HepG2 (cell line): Measurements from ENCODE around the gene DEFB112. TPM values are rescaled to one million over a fixed set of nuclear protein-coding genes. Genes with fewer than 3 reads are reported as not detected.

ENCODE experiments used
- CC2D1A ChIP-seq: sonication (generic); formaldehyde crosslinking; IDR thresholded peaks from 2 replicates; pipeline ENCODE4 v1.8.1; 2023; ENCODE audit warnings: mild to moderate bottlenecking, missing genetic modification reagents
- HOXD1 ChIP-seq: sonication (generic); formaldehyde crosslinking; IDR thresholded peaks from 2 replicates; pipeline ENCODE4 v1.5.0; 2020; ENCODE audit warnings: missing genetic modification reagents
- KDM5A ChIP-seq: fragments of 200-600 bp; sonication (generic); IDR thresholded peaks from 2 replicates; pipeline ENCODE4 v1.7.0; 2018; ENCODE audit warnings: antibody characterized with exemption, mild to moderate bottlenecking, low read length, borderline replicate concordance
- MBNL3 ChIP-seq: fragments of 250-450 bp; sonication (Bioruptor Pico); conservative IDR thresholded peaks from 2 replicates; pipeline ENCODE4 v1.8.0; 2022; ENCODE audit warnings: mild to moderate bottlenecking, inconsistent platforms
- NCOA1 ChIP-seq: sonication (generic); formaldehyde crosslinking; IDR thresholded peaks from 2 replicates; pipeline ENCODE4 v1.9.0; 2021; ENCODE audit warnings: missing genetic modification reagents
- RORA ChIP-seq: sonication (generic); formaldehyde crosslinking; IDR thresholded peaks from 2 replicates; pipeline ENCODE4 v1.5.0; 2020; ENCODE audit warnings: mild to moderate bottlenecking, missing genetic modification reagents, moderate library complexity
- TBP ChIP-seq: sonication (generic); formaldehyde crosslinking; IDR thresholded peaks from 2 replicates; pipeline ENCODE4 v1.5.0; 2020; ENCODE audit warnings: missing genetic modification reagents
- ZNF3 ChIP-seq: IDR thresholded peaks from 2 replicates; pipeline ENCODE4 v1.7.0; 2017; ENCODE audit warnings: inconsistent platforms
- ZNF317 ChIP-seq: sonication (generic); formaldehyde crosslinking; IDR thresholded peaks from 2 replicates; pipeline ENCODE4 v1.5.0; 2020; ENCODE audit warnings: mild to moderate bottlenecking, missing genetic modification reagents
- ZNF33A ChIP-seq: sonication (generic); formaldehyde crosslinking; IDR thresholded peaks from 2 replicates; pipeline ENCODE4 v1.5.1; 2020; ENCODE audit warnings: missing genetic modification reagents, mild to moderate bottlenecking, moderate library complexity, borderline replicate concordance
- ZNF558 ChIP-seq: sonication (generic); formaldehyde crosslinking; IDR thresholded peaks from 2 replicates; pipeline ENCODE4 v1.9.0; 2022; ENCODE audit warnings: mild to moderate bottlenecking, missing genetic modification reagents, borderline replicate concordance
- polyA plus RNA-seq, 8 experiments: library from polyadenylated mRNA; depleted of rRNA in 3 of 8; stranded (reverse) in 7 of 8; unstranded in 1 of 8; fragments of >200 nt; fragmentation: Illumina TruSeq in 4 of 8; extraction: Trizol in 4 of 8; gene quantifications; 2 replicates each; pipeline versions ENCODE4 v1.2.1 to v1.2.3, GENCODE V29; 2011 to 2016; ENCODE audit warnings: low read depth in 4 of 8, missing spikeins in 1 of 8, mixed read lengths in 1 of 8; ENCODE audit not compliant: insufficient read depth in 1 of 8
- total RNA-seq, 5 experiments: library from RNA; depleted of rRNA; stranded (reverse); fragments of >200 nt; fragmentation: Illumina TruSeq; extraction: Trizol; gene quantifications; 2 replicates each; pipeline ENCODE4 v1.2.3, GENCODE V29; 2016; ENCODE audit warnings: low read depth in 1 of 5
- TF ChIP-seq, protein P1 (sequence below): sonication (generic); formaldehyde crosslinking; IDR thresholded peaks from 2 replicates; pipeline ENCODE4 v1.4.0; 2020; ENCODE audit warnings: missing genetic modification reagents
- TF ChIP-seq, protein P2 (sequence below): sonication (generic); formaldehyde crosslinking; IDR thresholded peaks from 2 replicates; pipeline ENCODE4 v1.5.1; 2020; ENCODE audit warnings: mild to moderate bottlenecking, missing genetic modification reagents, borderline replicate concordance
- TF ChIP-seq, protein P3 (sequence below): sonication (generic); formaldehyde crosslinking; IDR thresholded peaks from 2 replicates; pipeline ENCODE4 v1.4.0; 2020; ENCODE audit warnings: missing genetic modification reagents, mild to moderate bottlenecking, borderline replicate concordance

The DEFB112 gene
- total and polyA plus RNA-seq, 2 of the 13 experiments (the other 11 are each of a cell fraction or from before 2014, with no cell fraction given): not detected

DNA sequence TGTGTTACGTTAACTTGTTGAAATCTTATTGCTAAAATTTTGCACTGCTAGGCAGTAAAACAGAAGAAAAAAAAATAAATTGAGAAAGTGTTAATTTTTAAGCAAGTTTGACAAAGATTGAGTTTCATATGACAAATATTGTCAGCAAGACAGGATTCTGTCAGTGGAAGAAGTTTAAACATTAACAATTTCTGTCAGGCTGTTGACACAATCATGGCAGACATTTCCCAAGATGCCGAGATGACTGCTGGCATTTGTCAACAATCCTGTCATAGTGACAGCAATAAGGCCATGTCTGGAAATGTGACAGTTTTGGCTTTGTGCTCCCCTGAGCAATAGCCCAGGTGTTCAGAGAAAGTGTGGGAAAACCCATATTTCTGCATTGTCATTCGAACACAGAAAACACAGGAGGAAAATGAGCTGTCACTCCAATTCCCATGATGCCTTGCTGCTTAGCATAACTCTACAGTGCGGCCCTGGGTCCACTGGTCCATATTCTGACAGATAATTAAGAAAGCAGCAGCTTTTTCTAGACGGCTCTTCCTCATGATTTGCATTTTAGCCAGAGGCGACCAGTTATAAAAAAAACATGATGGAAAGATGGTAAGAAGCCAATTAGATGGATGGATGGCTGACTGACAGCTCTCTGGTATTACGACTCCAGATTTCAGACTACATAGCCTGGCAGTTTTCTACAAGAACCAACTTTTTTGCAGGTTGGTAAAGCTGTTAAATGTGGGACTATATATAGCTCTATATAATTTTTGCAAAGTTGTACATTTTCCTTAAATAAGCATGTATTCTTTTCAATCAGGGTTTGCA is 43.6 kb upstream of the DEFB112 start (continued):
- TF ChIP-seq, protein P1, sequence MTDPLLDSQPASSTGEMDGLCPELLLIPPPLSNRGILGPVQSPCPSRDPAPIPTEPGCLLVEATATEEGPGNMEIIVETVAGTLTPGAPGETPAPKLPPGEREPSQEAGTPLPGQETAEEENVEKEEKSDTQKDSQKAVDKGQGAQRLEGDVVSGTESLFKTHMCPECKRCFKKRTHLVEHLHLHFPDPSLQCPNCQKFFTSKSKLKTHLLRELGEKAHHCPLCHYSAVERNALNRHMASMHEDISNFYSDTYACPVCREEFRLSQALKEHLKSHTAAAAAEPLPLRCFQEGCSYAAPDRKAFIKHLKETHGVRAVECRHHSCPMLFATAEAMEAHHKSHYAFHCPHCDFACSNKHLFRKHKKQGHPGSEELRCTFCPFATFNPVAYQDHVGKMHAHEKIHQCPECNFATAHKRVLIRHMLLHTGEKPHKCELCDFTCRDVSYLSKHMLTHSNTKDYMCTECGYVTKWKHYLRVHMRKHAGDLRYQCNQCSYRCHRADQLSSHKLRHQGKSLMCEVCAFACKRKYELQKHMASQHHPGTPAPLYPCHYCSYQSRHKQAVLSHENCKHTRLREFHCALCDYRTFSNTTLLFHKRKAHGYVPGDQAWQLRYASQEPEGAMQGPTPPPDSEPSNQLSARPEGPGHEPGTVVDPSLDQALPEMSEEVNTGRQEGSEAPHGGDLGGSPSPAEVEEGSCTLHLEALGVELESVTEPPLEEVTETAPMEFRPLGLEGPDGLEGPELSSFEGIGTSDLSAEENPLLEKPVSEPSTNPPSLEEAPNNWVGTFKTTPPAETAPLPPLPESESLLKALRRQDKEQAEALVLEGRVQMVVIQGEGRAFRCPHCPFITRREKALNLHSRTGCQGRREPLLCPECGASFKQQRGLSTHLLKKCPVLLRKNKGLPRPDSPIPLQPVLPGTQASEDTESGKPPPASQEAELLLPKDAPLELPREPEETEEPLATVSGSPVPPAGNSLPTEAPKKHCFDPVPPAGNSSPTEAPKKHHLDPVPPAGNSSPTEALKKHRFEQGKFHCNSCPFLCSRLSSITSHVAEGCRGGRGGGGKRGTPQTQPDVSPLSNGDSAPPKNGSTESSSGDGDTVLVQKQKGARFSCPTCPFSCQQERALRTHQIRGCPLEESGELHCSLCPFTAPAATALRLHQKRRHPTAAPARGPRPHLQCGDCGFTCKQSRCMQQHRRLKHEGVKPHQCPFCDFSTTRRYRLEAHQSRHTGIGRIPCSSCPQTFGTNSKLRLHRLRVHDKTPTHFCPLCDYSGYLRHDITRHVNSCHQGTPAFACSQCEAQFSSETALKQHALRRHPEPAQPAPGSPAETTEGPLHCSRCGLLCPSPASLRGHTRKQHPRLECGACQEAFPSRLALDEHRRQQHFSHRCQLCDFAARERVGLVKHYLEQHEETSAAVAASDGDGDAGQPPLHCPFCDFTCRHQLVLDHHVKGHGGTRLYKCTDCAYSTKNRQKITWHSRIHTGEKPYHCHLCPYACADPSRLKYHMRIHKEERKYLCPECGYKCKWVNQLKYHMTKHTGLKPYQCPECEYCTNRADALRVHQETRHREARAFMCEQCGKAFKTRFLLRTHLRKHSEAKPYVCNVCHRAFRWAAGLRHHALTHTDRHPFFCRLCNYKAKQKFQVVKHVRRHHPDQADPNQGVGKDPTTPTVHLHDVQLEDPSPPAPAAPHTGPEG (CRISPR knock-in tag): no peak
- TF ChIP-seq KDM5A (no peak), ZNF33A (CRISPR knock-in tag) (no peak; the same call in 1 of the 2 replicates), ZNF3 (CRISPR knock-in tag) (no peak; the same call in 1 of the 2 replicates), MBNL3 (no peak), ZNF317 (CRISPR knock-in tag) (peak; percentile 95), TBP (no peak), ZNF558 (no peak), HOXD1 (peak; percentile 71; the same call in 1 of the 2 replicates), CC2D1A (CRISPR knock-in tag) (no peak), RORA (0 out of 2 replicates have a peak, but pooled peaks have one; percentile 75), NCOA1 (no peak)
- TF ChIP-seq, protein P2, sequence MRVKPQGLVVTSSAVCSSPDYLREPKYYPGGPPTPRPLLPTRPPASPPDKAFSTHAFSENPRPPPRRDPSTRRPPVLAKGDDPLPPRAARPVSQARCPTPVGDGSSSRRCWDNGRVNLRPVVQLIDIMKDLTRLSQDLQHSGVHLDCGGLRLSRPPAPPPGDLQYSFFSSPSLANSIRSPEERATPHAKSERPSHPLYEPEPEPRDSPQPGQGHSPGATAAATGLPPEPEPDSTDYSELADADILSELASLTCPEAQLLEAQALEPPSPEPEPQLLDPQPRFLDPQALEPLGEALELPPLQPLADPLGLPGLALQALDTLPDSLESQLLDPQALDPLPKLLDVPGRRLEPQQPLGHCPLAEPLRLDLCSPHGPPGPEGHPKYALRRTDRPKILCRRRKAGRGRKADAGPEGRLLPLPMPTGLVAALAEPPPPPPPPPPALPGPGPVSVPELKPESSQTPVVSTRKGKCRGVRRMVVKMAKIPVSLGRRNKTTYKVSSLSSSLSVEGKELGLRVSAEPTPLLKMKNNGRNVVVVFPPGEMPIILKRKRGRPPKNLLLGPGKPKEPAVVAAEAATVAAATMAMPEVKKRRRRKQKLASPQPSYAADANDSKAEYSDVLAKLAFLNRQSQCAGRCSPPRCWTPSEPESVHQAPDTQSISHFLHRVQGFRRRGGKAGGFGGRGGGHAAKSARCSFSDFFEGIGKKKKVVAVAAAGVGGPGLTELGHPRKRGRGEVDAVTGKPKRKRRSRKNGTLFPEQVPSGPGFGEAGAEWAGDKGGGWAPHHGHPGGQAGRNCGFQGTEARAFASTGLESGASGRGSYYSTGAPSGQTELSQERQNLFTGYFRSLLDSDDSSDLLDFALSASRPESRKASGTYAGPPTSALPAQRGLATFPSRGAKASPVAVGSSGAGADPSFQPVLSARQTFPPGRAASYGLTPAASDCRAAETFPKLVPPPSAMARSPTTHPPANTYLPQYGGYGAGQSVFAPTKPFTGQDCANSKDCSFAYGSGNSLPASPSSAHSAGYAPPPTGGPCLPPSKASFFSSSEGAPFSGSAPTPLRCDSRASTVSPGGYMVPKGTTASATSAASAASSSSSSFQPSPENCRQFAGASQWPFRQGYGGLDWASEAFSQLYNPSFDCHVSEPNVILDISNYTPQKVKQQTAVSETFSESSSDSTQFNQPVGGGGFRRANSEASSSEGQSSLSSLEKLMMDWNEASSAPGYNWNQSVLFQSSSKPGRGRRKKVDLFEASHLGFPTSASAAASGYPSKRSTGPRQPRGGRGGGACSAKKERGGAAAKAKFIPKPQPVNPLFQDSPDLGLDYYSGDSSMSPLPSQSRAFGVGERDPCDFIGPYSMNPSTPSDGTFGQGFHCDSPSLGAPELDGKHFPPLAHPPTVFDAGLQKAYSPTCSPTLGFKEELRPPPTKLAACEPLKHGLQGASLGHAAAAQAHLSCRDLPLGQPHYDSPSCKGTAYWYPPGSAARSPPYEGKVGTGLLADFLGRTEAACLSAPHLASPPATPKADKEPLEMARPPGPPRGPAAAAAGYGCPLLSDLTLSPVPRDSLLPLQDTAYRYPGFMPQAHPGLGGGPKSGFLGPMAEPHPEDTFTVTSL (CRISPR knock-in tag): peak; percentile 97
- TF ChIP-seq, protein P3, sequence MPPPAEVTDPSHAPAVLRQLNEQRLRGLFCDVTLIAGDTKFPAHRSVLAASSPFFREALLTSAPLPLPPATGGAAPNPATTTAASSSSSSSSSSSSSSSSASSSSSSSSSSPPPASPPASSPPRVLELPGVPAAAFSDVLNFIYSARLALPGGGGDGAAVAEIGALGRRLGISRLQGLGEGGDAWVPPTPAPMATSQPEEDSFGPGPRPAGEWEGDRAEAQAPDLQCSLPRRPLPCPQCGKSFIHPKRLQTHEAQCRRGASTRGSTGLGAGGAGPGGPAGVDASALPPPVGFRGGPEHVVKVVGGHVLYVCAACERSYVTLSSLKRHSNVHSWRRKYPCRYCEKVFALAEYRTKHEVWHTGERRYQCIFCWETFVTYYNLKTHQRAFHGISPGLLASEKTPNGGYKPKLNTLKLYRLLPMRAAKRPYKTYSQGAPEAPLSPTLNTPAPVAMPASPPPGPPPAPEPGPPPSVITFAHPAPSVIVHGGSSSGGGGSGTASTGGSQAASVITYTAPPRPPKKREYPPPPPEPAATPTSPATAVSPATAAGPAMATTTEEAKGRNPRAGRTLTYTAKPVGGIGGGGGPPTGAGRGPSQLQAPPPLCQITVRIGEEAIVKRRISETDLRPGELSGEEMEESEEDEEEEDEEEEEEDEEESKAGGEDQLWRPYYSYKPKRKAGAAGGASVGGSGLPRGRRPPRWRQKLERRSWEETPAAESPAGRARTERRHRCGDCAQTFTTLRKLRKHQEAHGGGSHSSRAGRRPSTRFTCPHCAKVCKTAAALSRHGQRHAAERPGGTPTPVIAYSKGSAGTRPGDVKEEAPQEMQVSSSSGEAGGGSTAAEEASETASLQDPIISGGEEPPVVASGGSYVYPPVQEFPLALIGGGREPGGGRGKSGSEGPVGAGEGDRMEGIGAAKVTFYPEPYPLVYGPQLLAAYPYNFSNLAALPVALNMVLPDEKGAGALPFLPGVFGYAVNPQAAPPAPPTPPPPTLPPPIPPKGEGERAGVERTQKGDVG (CRISPR knock-in tag): no peak
